Measurements from ENCODE around the gene PRRC2B. TPM values are rescaled to one million over a fixed set of nuclear protein-coding genes. Genes with fewer than 3 reads are reported as not detected.

The PRRC2B gene
- total and polyA plus RNA-seq, 2 experiments from 2014 or later: 45.0 to 193 TPM

DNA sequence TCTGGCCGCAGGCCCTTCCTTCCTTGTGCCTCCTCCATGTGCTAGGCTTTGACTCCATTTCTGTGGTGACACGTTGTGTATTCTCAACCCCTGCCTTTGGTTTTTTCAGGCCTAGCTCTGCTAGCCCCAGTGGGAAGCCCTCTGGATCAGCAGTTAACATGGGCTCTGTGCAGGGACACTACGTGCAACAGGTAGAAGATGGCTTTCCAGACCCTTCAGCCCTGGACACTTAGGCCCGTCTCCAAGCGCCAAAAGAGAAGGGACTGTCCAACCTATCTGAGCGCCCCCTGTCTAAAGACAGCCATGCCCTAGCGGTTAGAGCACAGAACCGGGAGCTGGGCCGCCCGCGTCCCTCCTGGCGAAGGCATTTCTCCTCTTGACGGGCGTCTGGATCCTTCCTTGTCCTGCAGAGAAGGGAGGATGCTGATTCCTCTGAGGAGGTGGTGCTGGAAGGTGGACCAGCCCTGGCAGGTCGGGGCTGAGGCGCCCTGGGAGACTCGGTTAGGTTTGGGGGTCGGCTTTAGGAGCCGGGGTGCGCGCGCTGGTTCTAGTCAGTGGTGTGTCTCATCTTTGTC is 100.5 kb downstream of the PRRC2B start:
- H3K27ac ChIP-seq (ENCODE audit: low read depth): peak overlapping the region; percentile 50; the same call in 1 of the 2 replicates
- no peaks in the 10 kb centered on the region for H3K9me2 ChIP-seq (ENCODE audit: insufficient read depth)
- Mint-ChIP-seq H3K27me3 (ENCODE audit: insufficient read depth, low read depth, poor library complexity) (peaks cover 40% of the 10 kb centered on the region), H3K9me3 (no peaks in the 10 kb centered on the region; the same call in 2 of the 3 replicates), H3K27ac (no peak overlapping the region), H3K4me3 (no peak overlapping the region), H3K4me1 (no peaks in the 10 kb centered on the region; the same call in 2 of the 3 replicates), H3K36me3 (ENCODE audit: low read depth) (peaks cover 98% of the 10 kb centered on the region)
- peaks cover 42% of the 10 kb centered on the region for H4K20me1 ChIP-seq (replicated peaks; ENCODE audit: insufficient read depth)
- no peaks in the 10 kb centered on the region for H3K27me3 ChIP-seq (ENCODE audit: insufficient read depth)
- TF ChIP-seq CTCF (conservative IDR thresholded peaks at IDR 0.05; ENCODE audit: low read depth in 2 of 2) (0 out of 4 replicates have a peak, but pooled peaks of 1 of the 2 experiments have one; percentile 6), ETS1 (IDR thresholded peaks at IDR 0.05) (no peak)
- no peak for DNase-seq (ENCODE audit: low spot score)
- H3K36me3 ChIP-seq (ENCODE audit: insufficient read depth): peaks cover 75% of the 10 kb centered on the region
- H2AFZ ChIP-seq: no peak overlapping the region
- H3F3A ChIP-seq (replicated peaks; ENCODE audit: low read depth): peaks cover 56% of the 10 kb centered on the region
- H3K4me2 ChIP-seq: no peak overlapping the region
- no peaks in the 10 kb centered on the region for H3K4me1 ChIP-seq (ENCODE audit: insufficient read depth)
- peaks cover 5% of the 10 kb centered on the region for H3K79me2 ChIP-seq (replicated peaks; ENCODE audit: insufficient read depth)
- no peak overlapping the region for H3K4me3 ChIP-seq
- no peak for ATAC-seq

GRCh38 chr9:131495785-131496184 is 101.9 kb downstream of the PRRC2B start:
- Histone ChIP-seq H2AFZ (no peak overlapping the region), H3K27me3 (ENCODE audit: insufficient read depth) (no peaks in the 10 kb centered on the region), H3K27ac (ENCODE audit: low read depth) (0 out of 2 replicates have a peak overlapping the region, but pooled peaks have one; percentile 45), H3K36me3 (ENCODE audit: insufficient read depth) (peaks cover 71% of the 10 kb centered on the region), H3K4me3 (no peak overlapping the region), H3K79me2 (replicated peaks; ENCODE audit: insufficient read depth) (peaks cover 5% of the 10 kb centered on the region), H4K20me1 (replicated peaks; ENCODE audit: insufficient read depth) (peaks cover 42% of the 10 kb centered on the region), H3F3A (replicated peaks; ENCODE audit: low read depth) (peaks cover 61% of the 10 kb centered on the region), H3K4me2 (no peak overlapping the region), H3K9me2 (ENCODE audit: insufficient read depth) (no peaks in the 10 kb centered on the region), H3K4me1 (ENCODE audit: insufficient read depth) (no peaks in the 10 kb centered on the region)
- Mint-ChIP-seq H3K4me1 (peaks cover 5% of the 10 kb centered on the region; the same call in 2 of the 3 replicates), H3K36me3 (ENCODE audit: low read depth) (peaks cover 96% of the 10 kb centered on the region), H3K4me3 (no peak overlapping the region), H3K27ac (no peak overlapping the region), H3K27me3 (ENCODE audit: insufficient read depth, low read depth, poor library complexity) (peaks cover 32% of the 10 kb centered on the region), H3K9me3 (no peaks in the 10 kb centered on the region; the same call in 2 of the 3 replicates)
- ATAC-seq: no peak
- DNase-seq (ENCODE audit: low spot score): no peak
- no peak for TF ChIP-seq ZNF331 (CRISPR knock-in tag; IDR thresholded peaks at IDR 0.05; ENCODE audit: low read depth)
- TF ChIP-seq CTCF (conservative IDR thresholded peaks at IDR 0.05; ENCODE audit: low read depth in 2 of 2): no peak
- no peak for TF ChIP-seq NANOG (IDR thresholded peaks at IDR 0.05; ENCODE audit: borderline replicate concordance)
- no peak for TF ChIP-seq JUNB (IDR thresholded peaks at IDR 0.05; ENCODE audit: unreplicated experiment)
- no peak for TF ChIP-seq ZNF462 (CRISPR knock-in tag; IDR thresholded peaks at IDR 0.05)
- TF ChIP-seq EZH2phosphoT487 (IDR thresholded peaks at IDR 0.05; ENCODE audit: unreplicated experiment): no peak
